PC-3 (cell line): ENCODE data around the gene RHOT2.

Experiments used
- CTCF ChIP-seq: fragments of 300-600 bp; sonication (generic); conservative IDR thresholded peaks from 2 replicates; pipeline ENCODE4 v1.5.1; 2017; ENCODE audit warnings: antibody characterized with exemption, low read depth, mild to moderate bottlenecking, low read length
- EZH2 ChIP-seq: fragments of 300-600 bp; sonication (generic); IDR thresholded peaks from one replicate; pipeline ENCODE4 v1.6.1; 2017; ENCODE audit warnings: antibody characterized with exemption, mild to moderate bottlenecking, low read length; ENCODE audit not compliant: unreplicated experiment
- EZH2phosphoT487 ChIP-seq: fragments of 300-600 bp; sonication (generic); IDR thresholded peaks from 2 replicates; pipeline ENCODE4 v1.6.1; 2018; ENCODE audit warnings: mild to moderate bottlenecking, antibody characterized with exemption, low read length, borderline replicate concordance

- TF ChIP-seq CTCF = no peak
- no peak for TF ChIP-seq EZH2
- no peak for TF ChIP-seq EZH2phosphoT487
Observed at GRCh38 chr16:661184-661821, 6.6 kb upstream of the RHOT2 start.
